DMS 273 (cell line): ENCODE results near the gene ILF3.
A peak's percentile ranks its signal among the peaks of the same experiment; 100 is the strongest.

ENCODE experiments used
- DNase-seq: peaks from one replicate; lab custom pipeline; 2025; ENCODE audit not compliant: unreplicated experiment; lab: John Stamatoyannopoulos, UW

Gene ILF3

GRCh38 chr19:10653732-10654609 is at the start of gene ILF3:
ILF3 (plus strand) TSS chr19:10654346; CDS start chr19:10670606, 16,260 bp downstream.
- DNase-seq, result peak; percentile 100

GRCh38 chr19:10604460-10604980 is 49.6 kb upstream of the ILF3 start:
- DNase-seq, result no peak

DNA sequence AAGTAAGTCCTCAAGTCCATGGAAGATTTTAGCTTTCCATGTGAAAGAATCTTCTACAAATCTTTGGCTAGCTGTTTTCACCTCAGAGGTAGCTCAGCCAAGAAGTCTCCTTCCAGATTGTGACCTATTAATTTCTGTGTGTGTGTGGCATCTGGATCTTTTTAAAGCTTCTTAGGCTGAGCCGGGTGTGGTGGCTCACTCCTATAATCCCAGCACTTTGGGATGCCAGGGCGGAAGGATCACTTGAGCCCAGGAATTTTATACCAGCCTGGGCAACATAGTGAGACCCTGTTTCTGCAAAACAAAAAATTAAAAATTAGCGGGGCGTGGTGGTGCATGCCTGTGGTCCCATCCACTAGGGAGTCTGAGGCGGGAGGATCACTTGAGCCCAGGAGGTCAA is 42.2 kb upstream of the ILF3 start:
- DNase-seq, result no peak

GRCh38 chr19:10612499-10613119 is 41.5 kb upstream of the ILF3 start:
- DNase-seq, result no peak

GRCh38 chr19:10615429-10616023 is 38.6 kb upstream of the ILF3 start:
- no peak for DNase-seq

DNA sequence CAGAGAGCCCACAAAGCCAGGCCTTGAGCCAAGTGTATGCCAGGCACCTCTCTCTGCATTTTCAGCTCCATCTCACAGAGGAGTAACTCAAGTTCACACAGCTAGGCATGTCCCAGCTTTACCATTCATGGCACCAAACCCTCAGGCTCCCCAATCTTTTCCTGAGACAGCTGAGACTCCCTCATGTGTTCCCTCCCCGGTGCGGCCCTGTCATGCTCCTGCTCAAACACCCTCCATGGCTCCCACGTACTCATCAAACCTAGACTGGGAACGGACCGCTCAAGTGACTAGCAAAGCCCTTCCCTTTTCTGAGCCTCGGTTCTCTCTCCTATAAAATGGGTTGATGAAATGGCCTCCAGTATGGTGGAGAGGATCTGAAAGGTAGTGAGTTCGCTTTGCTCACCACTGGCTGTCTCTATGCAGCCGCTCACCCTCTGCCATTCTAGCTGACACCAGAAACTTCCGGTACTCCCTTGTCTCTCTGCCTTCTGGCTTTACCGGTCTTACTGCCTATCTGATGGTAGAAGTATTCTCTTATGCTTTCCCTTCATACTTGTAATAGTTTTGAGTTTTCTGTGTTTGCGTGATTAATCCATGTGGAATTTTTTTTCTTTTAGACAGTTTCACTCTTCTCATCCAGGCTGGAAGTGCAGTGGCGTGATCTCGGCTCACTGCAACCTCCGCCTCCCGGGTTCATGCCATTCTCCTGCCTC is 36.6 kb upstream of the ILF3 start:
- DNase-seq, result no peak

DNA sequence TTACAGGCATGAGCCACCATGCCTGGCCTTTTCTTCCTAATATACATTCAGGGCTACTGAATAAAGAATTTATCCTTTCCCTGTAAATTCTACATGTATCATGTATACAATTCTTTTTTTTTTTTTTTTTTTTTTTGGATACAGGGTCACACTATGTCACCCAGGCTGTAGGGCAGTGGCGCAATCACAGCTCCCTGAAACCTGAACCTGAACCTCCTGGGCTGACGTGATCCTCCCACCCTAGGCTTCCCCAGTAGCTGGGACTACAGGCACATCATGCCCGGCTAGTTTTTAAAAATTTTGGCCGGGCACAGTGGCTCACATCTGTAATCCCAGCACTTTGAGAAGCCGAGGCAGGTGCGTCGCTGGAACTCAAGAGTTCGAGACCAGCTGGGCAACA is 35.3 kb upstream of the ILF3 start:
- no peak for DNase-seq

- no peak for DNase-seq
Observed at GRCh38 chr19:10620786-10621185, 33.4 kb upstream of the ILF3 start.

- no peak for DNase-seq
Observed at GRCh38 chr19:10621966-10622365, 32.2 kb upstream of the ILF3 start.

GRCh38 chr19:10624585-10624984 is 29.6 kb upstream of the ILF3 start:
- no peak for DNase-seq

- peak; percentile 53 for DNase-seq
Observed at GRCh38 chr19:10625003-10625761, 29.0 kb upstream of the ILF3 start, which contains the start of gene SLC44A2. SLC44A2 (plus strand) TSS chr19:10625553; CDS start chr19:10625634, 81 bp downstream.

GRCh38 chr19:10625762-10626138 is 28.4 kb upstream of the ILF3 start:
- no peak for DNase-seq

- DNase-seq, result no peak
Observed at GRCh38 chr19:10631874-10632273, 22.3 kb upstream of the ILF3 start.

DNA sequence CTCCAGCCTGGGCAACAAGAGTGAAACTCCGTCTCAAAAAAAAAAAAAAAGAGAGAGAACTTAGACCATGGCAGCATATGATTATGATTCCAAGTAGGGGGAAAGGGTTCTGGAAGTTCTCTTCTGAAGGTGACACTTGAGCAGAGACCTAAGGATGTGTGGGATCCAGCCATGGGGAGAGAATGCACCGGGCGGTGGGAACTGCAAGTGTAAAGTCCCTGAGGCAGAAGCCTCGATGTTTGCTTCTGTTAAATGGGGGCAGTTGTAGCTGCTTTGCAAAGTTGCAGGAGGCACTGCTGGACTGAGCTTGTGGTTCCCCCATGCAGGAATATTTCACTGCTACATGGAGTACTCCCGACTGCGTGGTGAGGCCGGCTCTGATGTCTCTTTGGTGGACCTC is 19.7 kb upstream of the ILF3 start:
- no peak for DNase-seq

DNA sequence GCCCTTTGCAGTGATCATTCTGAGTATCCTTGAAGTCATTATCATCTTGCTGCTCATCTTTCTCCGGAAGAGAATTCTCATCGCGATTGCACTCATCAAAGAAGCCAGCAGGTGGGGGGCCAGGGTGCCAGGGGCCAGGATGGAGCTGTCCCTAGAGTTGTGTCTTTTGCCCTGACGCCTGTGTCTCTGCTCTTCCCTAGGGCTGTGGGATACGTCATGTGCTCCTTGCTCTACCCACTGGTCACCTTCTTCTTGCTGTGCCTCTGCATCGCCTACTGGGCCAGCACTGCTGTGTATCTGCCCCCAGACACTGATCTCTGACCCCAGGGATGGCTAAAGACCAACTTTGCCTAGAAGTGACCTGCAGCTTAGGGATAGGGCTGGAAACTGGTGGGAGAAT is 19.2 kb upstream of the ILF3 start:
- no peak for DNase-seq

GRCh38 chr19:10636304-10636972 is 17.7 kb upstream of the ILF3 start:
- DNase-seq, result no peak

DNA sequence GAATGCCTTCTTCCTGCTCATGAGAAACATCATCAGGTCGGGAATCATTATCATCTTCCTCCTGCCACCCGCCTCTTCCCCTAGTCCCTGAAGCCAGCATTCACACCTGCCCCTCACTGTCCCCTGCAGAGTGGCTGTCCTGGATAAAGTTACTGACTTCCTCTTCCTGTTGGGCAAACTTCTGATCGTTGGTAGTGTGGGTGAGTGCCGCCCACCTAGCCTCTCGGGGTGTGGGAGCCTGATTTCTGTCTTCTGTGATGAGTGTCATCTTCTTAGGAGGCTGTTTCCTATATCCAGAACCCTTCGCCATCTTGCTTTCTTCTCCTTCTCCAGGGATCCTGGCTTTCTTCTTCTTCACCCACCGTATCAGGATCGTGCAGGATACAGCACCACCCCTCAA is 16.3 kb upstream of the ILF3 start:
- no peak for DNase-seq

- no peak for DNase-seq
Observed at GRCh38 chr19:10639836-10640235, 14.3 kb upstream of the ILF3 start.

DNA sequence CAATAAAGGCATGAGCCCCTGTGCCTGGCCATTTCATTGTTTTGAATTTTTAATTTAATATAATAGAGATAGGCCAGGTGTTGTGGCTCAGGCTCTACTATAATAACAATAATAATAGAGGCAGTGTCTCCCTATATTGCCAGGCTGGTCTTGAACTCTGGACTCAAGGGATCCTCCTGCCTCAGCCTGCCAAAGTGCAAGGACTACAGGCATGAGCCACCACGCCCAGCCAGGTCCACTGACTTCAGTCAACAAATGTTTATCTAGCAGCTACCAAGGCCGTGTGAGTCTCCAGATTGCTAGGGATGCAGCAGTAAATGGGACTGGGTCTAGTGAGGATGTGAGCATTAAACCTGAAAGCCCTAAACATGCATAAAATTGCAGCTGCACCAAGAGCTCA is 13.8 kb upstream of the ILF3 start:
- no peak for DNase-seq

DNA sequence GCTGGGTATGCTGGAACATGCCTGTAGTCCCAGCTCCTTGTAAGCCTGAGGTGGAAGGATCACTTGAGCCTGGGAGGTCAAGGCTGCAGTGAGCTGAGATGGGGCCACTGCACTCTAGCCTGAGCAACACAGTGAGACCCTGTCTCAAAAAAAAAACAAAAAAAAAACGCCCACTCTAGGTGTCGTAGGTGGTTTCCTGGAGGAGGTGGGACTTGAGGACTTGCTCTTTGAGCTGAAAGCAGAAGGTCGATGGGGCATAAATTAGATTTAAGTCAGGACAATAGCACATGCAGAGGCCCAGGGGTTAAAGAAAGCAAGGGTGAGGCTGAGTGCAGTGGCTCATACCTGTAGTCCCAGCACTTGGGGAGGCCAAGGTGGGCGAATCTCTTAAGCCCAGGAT is 12.9 kb upstream of the ILF3 start:
- DNase-seq, result no peak
